GM12878 (cell line): ENCODE measurements around the gene NUP214. TPM values are rescaled to one million over a fixed set of nuclear protein-coding genes. Genes with fewer than 3 reads are reported as not detected.

Experiments
- ATAC-seq: fragments of 200-7000 bp; cut with Tn5 transposase; 3 replicates; pipeline ENCODE4 v1.9.1; 2020; ENCODE audit warnings: mild to moderate bottlenecking, moderate library complexity
- BruUV-seq: library from RNA; stranded (reverse); fragments of 400-500 nt; replicated peaks from 2 replicates; lab custom pipeline; 2021; lab: Mats Ljungman, UMichigan
- CTCF ChIA-PET: fragments of 300-600 bp; sonication (Branson Sonifier 250); formaldehyde crosslinking; extraction: SDS; loops from one replicate; lab custom pipeline; 2021; ENCODE audit warnings: inconsistent platforms; lab: Yijun Ruan, JAX
- POLR2A ChIA-PET: fragments of 350-600 bp; formaldehyde crosslinking; extraction: SDS; loops from one replicate; lab custom pipeline; 2021; ENCODE audit warnings: inconsistent platforms; lab: Charles Lee
- RAD21 ChIA-PET: fragments of 300-600 bp; sonication (Branson Sonifier 250); formaldehyde crosslinking; loops from one replicate; lab custom pipeline; 2023; ENCODE audit warnings: antibody characterized with exemption; ENCODE audit not compliant: unreplicated experiment; lab: Charles Lee
- SMC1A ChIA-PET: fragments of 300-600 bp; sonication (Branson Sonifier 250); formaldehyde crosslinking; loops from one replicate; lab custom pipeline; 2023; ENCODE audit not compliant: unreplicated experiment, uncharacterized antibody; lab: Charles Lee
- DNase-seq: peaks from one replicate; pipeline ENCODE4 v3.0.0-alpha.2; 2011; ENCODE audit warnings: low read depth, low spot score
- FAIRE-seq: peaks from 3 replicates; lab custom pipeline; 2011; peaks lifted over from hg19 to GRCh38; lab: Jason Lieb, UNC
- H2AFZ ChIP-seq: 2 replicates; pipeline ENCODE4 v1.6.0; 2011; ENCODE audit warnings: low read depth, low read length, control low read depth; ENCODE audit not compliant: control insufficient read depth
- H3K27ac ChIP-seq: 2 replicates; pipeline ENCODE4 v1.5.1; 2011; ENCODE audit warnings: control low read depth; ENCODE audit not compliant: control insufficient read depth, insufficient read depth
- H3K27me3 ChIP-seq, 2 experiments: replicated peaks in 1 of 2; 2 replicates each; pipeline versions ENCODE4 v1.6.0 to v1.6.1; 2011; ENCODE audit warnings: low read length in 1 of 2; ENCODE audit not compliant: control insufficient read depth in 2 of 2, insufficient read depth in 2 of 2
- H3K36me3 ChIP-seq, 2 experiments: 2 replicates each; pipeline ENCODE4 v1.5.1; 2011; ENCODE audit warnings: low read length in 1 of 2; ENCODE audit not compliant: control insufficient read depth in 2 of 2, insufficient read depth in 2 of 2
- H3K4me1 ChIP-seq: 2 replicates; pipeline ENCODE4 v1.6.1; 2011; ENCODE audit warnings: mild to moderate bottlenecking, low read length, moderate library complexity, mixed read lengths; ENCODE audit not compliant: control insufficient read depth, insufficient read depth
- H3K4me2 ChIP-seq: 2 replicates; pipeline ENCODE4 v1.6.0; 2011; ENCODE audit warnings: control low read depth; ENCODE audit not compliant: control insufficient read depth, insufficient read depth
- H3K4me3 ChIP-seq: fragments of 200-600 bp; sonication (generic); 2 replicates; pipeline ENCODE4 v1.5.1; 2016
- H3K79me2 ChIP-seq: 2 replicates; pipeline ENCODE4 v1.6.0; 2011; ENCODE audit warnings: low read length; ENCODE audit not compliant: control insufficient read depth, insufficient read depth
- H3K9ac ChIP-seq: 2 replicates; pipeline ENCODE4 v1.8.0; 2011; ENCODE audit warnings: low read length, control low read depth, mixed read lengths; ENCODE audit not compliant: control insufficient read depth, insufficient read depth
- H3K9me3 ChIP-seq: replicated peaks from 3 replicates; pipeline ENCODE4 v1.5.1; 2011; ENCODE audit warnings: mild to moderate bottlenecking, low read length; ENCODE audit not compliant: control insufficient read depth, insufficient read depth
- H4K20me1 ChIP-seq: 2 replicates; pipeline ENCODE4 v1.6.0; 2011; ENCODE audit not compliant: control insufficient read depth, insufficient read depth
- BACH1 ChIP-seq: fragments of 450-650 bp; IDR thresholded peaks from 2 replicates; pipeline ENCODE4 v1.6.1; 2017; ENCODE audit warnings: mild to moderate bottlenecking, borderline replicate concordance
- BCL11A ChIP-seq: IDR thresholded peaks from 2 replicates; pipeline ENCODE4 v1.6.1; 2011; ENCODE audit warnings: low read depth, low read length
- CHD1 ChIP-seq: IDR thresholded peaks from 2 replicates; pipeline ENCODE4 v1.6.1; 2012; ENCODE audit warnings: low read depth, low read length, improper control_type of control experiment
- EED ChIP-seq: sonication (generic); IDR thresholded peaks from 2 replicates; pipeline ENCODE4 v1.6.1; 2016; ENCODE audit warnings: antibody characterized with exemption, low read depth
- EGR1 ChIP-seq, 2 experiments: IDR thresholded peaks; 1 replicate in 1 of 2; 2 replicates in 1 of 2; pipeline ENCODE4 v1.6.1; 2011 to 2012; ENCODE audit warnings: low read depth in 2 of 2, low read length in 2 of 2, borderline replicate concordance in 1 of 2, mild to moderate bottlenecking in 1 of 2, moderate library complexity in 1 of 2
- HDGF ChIP-seq: fragments of 450-650 bp; IDR thresholded peaks from 2 replicates; pipeline ENCODE4 v1.6.1; 2016; ENCODE audit warnings: antibody characterized with exemption
- IKZF1 ChIP-seq: fragments of 450-650 bp; conservative IDR thresholded peaks from 2 replicates; pipeline ENCODE4 v1.6.1; 2017; ENCODE audit warnings: antibody characterized with exemption, mild to moderate bottlenecking
- MLLT1 ChIP-seq: fragments of 450-650 bp; IDR thresholded peaks from 2 replicates; pipeline ENCODE4 v1.6.1; 2016; ENCODE audit warnings: mild to moderate bottlenecking
- MXI1 ChIP-seq: fragments of 150-350 bp; IDR thresholded peaks from 2 replicates; pipeline ENCODE4 v1.6.1; 2011; ENCODE audit warnings: low read depth, mild to moderate bottlenecking, inconsistent platforms, low read length, improper control_type of control experiment
- NBN ChIP-seq: fragments of 450-650 bp; IDR thresholded peaks from 2 replicates; pipeline ENCODE4 v1.6.1; 2016
- NFYB ChIP-seq: IDR thresholded peaks from 2 replicates; pipeline ENCODE4 v1.6.1; 2011; ENCODE audit warnings: low read depth, mild to moderate bottlenecking, low read length, improper control_type of control experiment, moderate library complexity; ENCODE audit not compliant: insufficient read depth
- NR2F1 ChIP-seq: fragments of 450-650 bp; conservative IDR thresholded peaks from 2 replicates; pipeline ENCODE4 v1.6.1; 2017; ENCODE audit warnings: mild to moderate bottlenecking
- POLR2A ChIP-seq: IDR thresholded peaks from 2 replicates; pipeline ENCODE4 v1.6.1; 2011; ENCODE audit warnings: low read depth, mild to moderate bottlenecking, low read length
- PRDM15 ChIP-seq: fragments of 450-650 bp; formaldehyde crosslinking; IDR thresholded peaks from 2 replicates; pipeline ENCODE4 v1.4.0; 2020; ENCODE audit warnings: mild to moderate bottlenecking, moderate library complexity
- RCOR1 ChIP-seq: conservative IDR thresholded peaks from 2 replicates; pipeline ENCODE4 v1.6.1; 2012; ENCODE audit warnings: low read depth, low read length, improper control_type of control experiment
- TCF3 ChIP-seq: IDR thresholded peaks from 2 replicates; pipeline ENCODE4 v1.6.1; 2012; ENCODE audit warnings: low read depth, mild to moderate bottlenecking, low read length, borderline replicate concordance; ENCODE audit not compliant: insufficient read depth
- YY1 ChIP-seq: IDR thresholded peaks from 2 replicates; pipeline ENCODE4 v1.6.1; 2011; ENCODE audit warnings: low read depth, mild to moderate bottlenecking, low read length
- ZNF24 ChIP-seq: fragments of 450-650 bp; IDR thresholded peaks from 2 replicates; pipeline ENCODE4 v1.6.1; 2017; ENCODE audit warnings: antibody characterized with exemption, mild to moderate bottlenecking
- ZZZ3 ChIP-seq: IDR thresholded peaks from 2 replicates; pipeline ENCODE4 v1.6.1; 2011; ENCODE audit warnings: low read depth; ENCODE audit not compliant: control insufficient read depth, insufficient read length
- WGBS: methylation state at CpG from one replicate; pipeline ENCODE4 v1.1.6; 2016; ENCODE audit warnings: low lambda C conversion rate; ENCODE audit not compliant: insufficient replicate concordance, insufficient coverage; ENCODE audit errors: missing lambda C conversion rate; 5-methylcytosine and 5-hydroxymethylcytosine counted together
- in situ Hi-C: fragments of 300-500 bp; cut with MboI; formaldehyde crosslinking; loops from 9 replicates; pipeline ENCODE4 v1.14.3; 2018; ENCODE audit warnings: mixed read lengths
- intact Hi-C: fragments of 100-400 bp; cut with micrococcal nuclease; formaldehyde crosslinking; loops from one replicate; pipeline ENCODE4 v1.14.2; 2022; ENCODE audit not compliant: unreplicated experiment
- polyA plus RNA-seq, 11 experiments: library from polyadenylated mRNA; depleted of rRNA in 4 of 11; unstranded in 6 of 11; stranded (reverse) in 5 of 11; fragments of >200 nt; fragmentation: Nextera tagmentation in 4 of 11; fragmentation: Illumina TruSeq in 1 of 11; extraction: Ambion mirVana in 4 of 11; extraction: Trizol in 1 of 11; gene quantifications; 1 replicate in 1 of 11; 2 replicates in 10 of 11; pipeline versions ENCODE4 v1.2.1 to v1.2.3, GENCODE V29; 2011 to 2016; ENCODE audit warnings: inconsistent platforms in 2 of 11, missing spikeins in 2 of 11, low read depth in 1 of 11
- total RNA-seq, 4 experiments: library from RNA; depleted of rRNA in 3 of 4; stranded (reverse); fragments of >200 nt in 3 of 4; fragmentation: Illumina TruSeq in 1 of 4; extraction: Trizol in 1 of 4; gene quantifications; 2 replicates each; pipeline versions ENCODE4 v1.2.1 to v1.2.3, GENCODE V29; 2013 to 2021

NUP214 gene
- total and polyA plus RNA-seq, 10 of the 15 experiments (the other 5 are each of a cell fraction or from before 2014, with no cell fraction given): 11.7 to 53.8 (median 17.6) TPM

- Histone ChIP-seq H3K9me3 (no peaks in the 10 kb centered on the region), H3K27ac (peak overlapping the region; percentile 92), H3K36me3 (peaks cover 0 to 4% of the 10 kb centered on the region in 2 experiments; a peak in 2 of 4 replicates), H3K27me3 (no peaks in the 10 kb centered on the region), H3K79me2 (peaks cover 93% of the 10 kb centered on the region), H3K4me1 (peaks cover 46% of the 10 kb centered on the region), H4K20me1 (no peaks in the 10 kb centered on the region), H3K9ac (peak overlapping the region; percentile 97), H3K4me3 (peak overlapping the region; percentile 99), H2AFZ (peak overlapping the region; percentile 35), H3K4me2 (peak overlapping the region; percentile 90)
- POLR2A ChIA-PET: interaction anchor here (0.6 to 11.3 kb wide), 8 partner anchors 8 to 233 kb away, joined by 3 to 267 read pairs (median 4); no protein-coding TSS in a partner anchor
- CTCF ChIA-PET: interaction anchor here (0.6 to 9.8 kb wide), 4 partner anchors 16 to 457 kb away, joined by 3 to 151 read pairs (median 34); no protein-coding TSS in a partner anchor
- RAD21 ChIA-PET: interaction anchor here (0.6 to 11.6 kb wide), 7 partner anchors 15 to 102 kb away, joined by 3 to 181 read pairs (median 7); no protein-coding TSS in a partner anchor
- SMC1A ChIA-PET: interaction anchor here (0.7 to 7.9 kb wide), 5 partner anchors 16 to 92 kb away, joined by 3 to 154 read pairs (median 3); no protein-coding TSS in a partner anchor
- DNase-seq (no peak), ATAC-seq (peak; percentile 31), FAIRE-seq (no peak)
- in situ Hi-C loops: loop anchor here (25.0 kb wide), 2 partner anchors 1433 to 1867 kb away; partner anchors contain the start of genes C9orf78 and USP20
- intact Hi-C loops: loop anchor here (5.0 kb wide), 2 partner anchors 122 to 143 kb away; partner anchors contain the start of genes NUP214 and PRRC2B
- BruUV-seq: no TSS peak
- 8% methylated on average over 20 of the region's 20 CpGs for WGBS
- peak; percentile 48 for TF ChIP-seq EED
- TF ChIP-seq YY1: peak; percentile 53
- no peak; the same call in 1 of the 2 replicates for TF ChIP-seq MLLT1
- TF ChIP-seq TCF3: 0 out of 2 replicates have a peak, but pooled peaks have one; percentile 3
- no peak for TF ChIP-seq ZNF24
- no peak for TF ChIP-seq NR2F1
- no peak for TF ChIP-seq PRDM15 (CRISPR knock-in tag)
- TF ChIP-seq RCOR1: no peak
- TF ChIP-seq NBN: no peak
- TF ChIP-seq HDGF: peak; percentile 13; the same call in 1 of the 2 replicates
- peak; percentile 83 for TF ChIP-seq MXI1
- peak; percentile 46; the same call in 1 of the 2 replicates for TF ChIP-seq POLR2A
- TF ChIP-seq BCL11A: no peak
- TF ChIP-seq CHD1: no peak
- TF ChIP-seq NFYB: no peak
- peak in 1 of 2 experiments; percentile 48; a peak in 1 of 3 replicates for TF ChIP-seq EGR1 (IDR thresholded peaks at IDR 0.05; ENCODE audit: borderline replicate concordance in 1 of 2, low read depth in 2 of 2, low read length in 2 of 2)
- no peak for TF ChIP-seq ZZZ3
- TF ChIP-seq BACH1: 0 out of 2 replicates have a peak, but pooled peaks have one; percentile 14
- peak; percentile 64 for TF ChIP-seq IKZF1
Observed at GRCh38 chr9:131270171-131271015, 145.0 kb downstream of the NUP214 start.
